Left forelimb (tissue), 1 donor: ENCODE measurements around the gene TMEM259.
A peak's percentile ranks its signal among the peaks of the same experiment; 100 is the strongest.
"Not testable (repeated sequence)": the region's sequence is repeated elsewhere in the genome, so short reads cannot be mapped to it uniquely, and the experiment has no call there.

Experiments used
- DNase-seq: peaks from one replicate; pipeline ENCODE4 v3.0.0-alpha.2; 2018; ENCODE audit warnings: low spot score

Gene TMEM259

DNA sequence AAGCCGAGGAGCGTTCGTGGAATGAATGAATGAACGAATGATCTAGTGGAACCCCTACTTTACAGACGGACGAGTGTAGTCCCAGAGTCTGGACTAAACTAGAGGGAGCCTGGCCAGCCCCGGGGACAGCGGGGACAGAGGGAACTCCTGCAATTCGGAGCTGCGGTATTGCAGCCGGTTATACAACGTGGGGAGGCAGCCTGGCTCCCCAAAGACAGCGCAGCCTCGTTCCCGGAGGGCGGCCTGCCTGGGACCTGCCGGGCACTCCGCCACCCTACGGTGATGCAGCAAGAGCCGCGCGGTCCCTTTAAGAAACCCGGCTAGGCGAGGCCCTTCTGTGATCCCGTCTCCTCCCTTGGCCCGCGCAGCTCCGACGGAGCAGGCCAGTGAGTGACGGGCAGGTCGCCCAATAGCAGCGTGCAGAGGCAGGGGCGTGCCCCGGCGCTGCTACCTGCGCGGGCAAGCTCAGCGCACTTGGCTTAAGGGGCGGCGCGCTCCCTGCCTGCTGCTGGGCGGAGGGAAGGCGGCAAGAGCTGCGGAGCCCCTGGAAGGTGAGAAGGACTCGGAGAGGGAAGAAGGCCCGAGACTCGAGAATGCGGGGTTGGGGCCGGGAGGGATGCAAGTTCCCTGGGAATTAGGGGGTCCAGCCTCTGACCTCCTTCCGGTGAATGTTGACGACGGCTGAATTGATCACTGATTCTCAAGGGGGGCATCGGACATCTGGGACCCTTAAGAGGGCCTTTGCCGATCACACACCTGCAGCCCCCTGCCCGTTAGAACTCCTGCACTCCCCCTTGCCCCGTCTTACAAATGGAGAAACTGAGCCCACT lies 18.9 kb upstream of the TMEM259 start, which contains the start of gene ABCA7:
ABCA7 (plus strand) TSS at position 462 of the 830 bp plus-strand sequence. CDS start 1,255 bp downstream, outside the sequence.
- peak; percentile 92 for DNase-seq

DNA sequence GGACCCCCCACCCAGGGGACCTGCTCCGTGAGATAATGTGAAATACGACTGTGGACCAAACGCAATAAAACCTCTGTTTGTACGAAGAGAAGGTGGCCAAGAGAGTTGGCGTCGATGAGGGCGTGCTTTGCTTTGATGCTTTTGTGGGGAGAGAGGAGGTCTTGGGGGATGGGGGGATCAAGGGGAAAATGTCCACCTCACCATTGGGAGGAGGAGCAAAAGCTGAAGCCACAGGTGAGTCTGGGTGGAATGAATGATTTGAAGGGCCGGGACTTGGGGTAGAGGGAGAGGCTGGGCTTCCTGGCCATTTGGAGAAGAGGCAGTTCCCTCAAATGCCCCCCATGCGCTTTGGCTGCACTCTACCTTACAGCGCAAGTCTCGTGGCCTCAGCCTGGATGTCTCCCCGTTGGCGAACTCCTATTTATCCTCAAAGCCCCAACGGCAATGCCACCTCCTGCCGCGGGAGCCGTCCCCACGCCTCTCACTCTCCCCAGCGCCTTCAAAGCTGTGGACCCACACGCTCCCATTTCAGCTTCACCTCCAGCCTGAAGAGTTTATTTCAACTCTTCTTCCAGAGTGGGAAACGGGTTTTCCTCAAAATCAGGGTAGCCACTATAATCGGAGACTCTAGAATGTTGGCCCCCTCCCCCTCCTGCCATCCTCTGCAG lies 18.2 kb upstream of the TMEM259 start:
- DNase-seq, result no peak

DNA sequence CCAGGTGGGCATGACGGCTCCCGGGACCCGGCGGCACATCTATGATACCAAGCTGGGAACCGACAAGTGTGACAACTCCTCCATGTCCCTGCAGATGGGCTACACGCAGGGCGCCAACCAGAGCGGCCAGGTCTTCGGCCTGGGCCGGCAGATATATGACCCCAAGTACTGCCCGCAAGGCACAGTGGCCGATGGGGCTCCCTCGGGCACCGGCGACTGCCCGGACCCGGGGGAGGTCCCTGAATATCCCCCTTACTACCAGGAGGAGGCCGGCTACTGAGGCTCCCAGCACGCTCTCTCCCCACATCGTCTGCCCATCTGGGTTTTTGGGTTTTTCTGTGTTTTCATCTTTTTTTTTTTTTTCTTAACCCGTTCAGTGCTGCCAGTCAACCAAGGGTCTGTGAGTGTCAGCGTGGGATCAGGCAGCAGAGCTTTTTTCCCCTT lies 16.7 kb upstream of the TMEM259 start:
- no peak for DNase-seq

DNA sequence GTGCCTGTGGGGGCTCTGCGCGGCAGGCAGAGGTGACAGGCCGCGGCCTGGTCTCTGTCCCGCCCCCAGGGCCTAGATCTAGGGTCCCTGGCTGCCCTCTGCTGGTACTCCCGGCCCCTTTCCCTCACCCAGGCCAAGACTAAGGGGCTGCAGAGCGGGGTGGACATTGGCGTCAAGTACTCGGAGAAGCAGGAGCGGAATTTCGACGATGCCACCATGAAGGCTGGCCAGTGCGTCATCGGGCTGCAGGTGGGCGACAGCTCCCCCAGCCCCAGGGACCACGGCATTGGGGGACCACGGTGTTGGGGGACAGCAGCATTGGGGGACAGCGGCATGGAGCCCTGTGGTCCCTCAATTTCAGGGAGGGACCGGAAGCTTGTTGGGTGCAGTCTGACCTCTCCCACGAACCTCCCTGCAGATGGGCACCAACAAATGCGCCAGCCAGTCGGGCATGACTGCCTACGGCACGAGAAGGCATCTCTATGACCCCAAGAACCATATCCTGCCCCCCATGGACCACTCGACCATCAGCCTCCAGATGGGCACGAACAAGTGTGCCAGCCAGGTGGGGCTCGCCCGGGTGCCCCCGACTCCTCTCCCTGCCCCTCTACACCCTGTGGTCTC lies 15.2 kb upstream of the TMEM259 start:
- no peak for DNase-seq

DNA sequence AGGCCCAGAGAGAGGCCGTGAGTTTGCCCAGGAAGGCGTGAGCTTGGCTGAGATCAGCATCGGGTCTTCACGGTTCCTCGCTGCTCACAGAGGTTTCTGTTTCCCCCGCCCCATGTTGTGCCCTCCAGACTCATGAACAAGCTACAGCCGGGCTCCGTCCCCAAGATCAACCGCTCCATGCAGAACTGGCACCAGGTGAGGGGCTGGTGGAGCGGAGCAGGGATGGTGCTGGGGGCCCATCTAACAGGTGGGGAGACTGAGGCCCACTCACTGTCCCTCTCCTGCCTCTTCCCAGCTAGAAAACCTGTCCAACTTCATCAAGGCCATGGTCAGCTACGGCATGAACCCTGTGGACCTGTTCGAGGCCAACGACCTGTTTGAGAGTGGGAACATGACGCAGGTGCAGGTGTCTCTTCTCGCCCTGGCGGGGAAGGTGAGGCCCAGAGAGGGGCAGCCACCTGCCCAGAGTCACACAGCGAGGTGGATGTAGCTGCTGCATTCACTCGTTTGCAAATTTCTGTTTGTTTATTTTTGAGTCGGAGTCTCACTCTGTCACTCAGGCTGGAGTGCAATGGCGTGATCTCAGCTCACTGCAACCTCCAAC lies 11.4 kb upstream of the TMEM259 start:
- no peak for DNase-seq

DNA sequence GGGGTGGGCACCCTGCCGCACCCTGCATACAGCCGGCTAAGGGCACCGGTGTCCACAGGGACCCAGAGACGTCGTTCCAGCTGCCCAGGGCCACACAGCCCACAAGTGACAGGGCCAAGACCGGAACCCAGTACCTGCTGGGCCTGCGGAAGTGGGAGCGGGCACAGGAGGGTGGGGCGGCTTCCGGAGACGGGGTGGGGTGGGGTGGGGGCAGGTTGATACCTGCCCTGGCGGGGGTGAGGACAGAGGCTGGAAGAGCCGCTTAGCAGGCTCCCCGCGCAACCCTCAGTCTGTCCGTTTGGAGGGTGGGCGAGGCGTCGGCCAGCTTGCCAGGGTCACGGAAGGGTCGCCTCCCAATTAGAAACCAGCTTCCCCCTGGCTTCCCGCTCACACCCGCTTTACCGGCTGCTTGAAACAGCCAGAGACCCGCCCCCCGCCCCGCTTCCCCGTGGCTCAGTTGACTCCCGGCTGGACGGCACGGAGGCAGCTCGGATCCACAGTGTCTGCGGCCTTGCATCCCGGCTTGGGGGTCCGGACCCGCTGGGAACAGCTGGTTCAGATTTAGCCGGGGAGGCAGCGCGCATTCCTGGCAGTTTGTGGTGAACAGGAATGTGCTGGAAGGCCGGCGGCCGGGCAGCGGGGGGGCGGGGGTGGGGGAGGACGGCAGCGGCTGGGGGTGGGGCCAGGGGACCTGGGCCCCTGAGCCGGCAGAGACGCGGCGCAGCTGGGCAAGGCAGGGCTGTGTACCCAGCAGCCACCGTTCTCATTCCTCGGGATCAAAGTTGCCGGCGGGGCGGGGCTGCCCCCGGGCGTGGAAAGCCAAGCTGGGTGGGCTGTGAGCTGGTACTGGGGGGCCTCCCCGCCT lies 7.4 kb upstream of the TMEM259 start:
- DNase-seq, result peak; percentile 90

DNA sequence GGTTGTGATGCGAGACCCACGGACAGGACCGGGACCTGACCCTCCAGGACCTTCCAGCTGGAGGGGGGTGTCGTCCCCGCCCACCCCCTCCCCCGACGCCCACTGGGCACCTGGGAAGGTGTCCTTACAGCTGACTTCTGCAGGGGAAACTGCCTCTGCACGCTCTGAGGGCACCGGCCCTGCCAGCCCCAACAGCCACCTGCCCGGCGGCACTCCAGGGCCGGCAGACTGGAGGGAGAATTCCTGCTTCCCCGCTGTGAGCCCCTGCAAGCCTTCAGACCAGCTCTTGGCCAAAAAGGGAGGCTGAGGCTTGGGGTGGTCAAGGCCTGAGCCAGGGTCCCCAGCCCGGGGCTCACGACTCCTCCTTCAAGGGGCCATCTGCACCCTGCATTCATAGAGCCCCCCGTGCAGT lies 6.7 kb upstream of the TMEM259 start:
- DNase-seq, result no peak

DNA sequence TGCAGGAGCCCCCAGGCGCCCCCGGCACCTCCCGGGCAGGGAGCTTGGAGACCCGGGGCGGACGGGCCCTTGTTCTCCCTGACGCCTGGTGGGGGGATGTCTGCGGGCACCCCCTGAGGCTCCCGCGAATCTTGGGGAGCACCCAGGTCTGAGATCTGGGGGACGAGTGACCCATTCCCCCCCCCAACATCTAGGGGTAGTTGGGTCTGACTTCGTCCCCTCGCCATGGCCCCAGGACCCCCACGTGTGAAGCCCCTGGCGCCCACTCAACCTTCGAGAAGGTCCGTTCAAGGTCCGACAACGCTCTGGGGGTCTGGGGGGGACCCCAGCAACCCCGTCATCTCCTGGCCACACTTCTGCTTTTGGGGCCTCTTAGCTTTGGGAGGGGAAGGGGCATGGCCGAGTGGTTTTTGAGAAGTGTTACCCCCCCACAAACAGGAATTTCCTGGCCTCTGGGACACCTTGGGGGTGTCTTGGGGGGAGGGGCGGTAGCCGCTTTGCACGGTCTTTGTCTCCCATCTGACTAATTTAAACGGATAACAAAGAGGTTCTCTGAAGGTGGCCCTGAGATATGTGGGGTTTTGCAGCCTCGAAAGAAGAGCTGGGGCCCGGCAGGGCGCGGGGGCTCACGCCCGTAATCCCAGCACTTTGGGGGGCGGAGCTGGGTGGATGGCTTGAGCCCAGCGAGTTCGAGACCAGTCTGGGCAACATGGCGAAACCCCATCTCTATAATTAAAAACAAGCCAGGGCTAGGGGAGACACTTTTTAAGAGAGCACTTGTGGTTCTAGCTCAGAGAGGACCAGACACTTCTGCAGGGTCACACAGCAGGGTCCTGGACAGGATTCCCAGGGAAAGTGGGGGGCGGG lies 6.1 kb upstream of the TMEM259 start:
- no peak for DNase-seq

DNA sequence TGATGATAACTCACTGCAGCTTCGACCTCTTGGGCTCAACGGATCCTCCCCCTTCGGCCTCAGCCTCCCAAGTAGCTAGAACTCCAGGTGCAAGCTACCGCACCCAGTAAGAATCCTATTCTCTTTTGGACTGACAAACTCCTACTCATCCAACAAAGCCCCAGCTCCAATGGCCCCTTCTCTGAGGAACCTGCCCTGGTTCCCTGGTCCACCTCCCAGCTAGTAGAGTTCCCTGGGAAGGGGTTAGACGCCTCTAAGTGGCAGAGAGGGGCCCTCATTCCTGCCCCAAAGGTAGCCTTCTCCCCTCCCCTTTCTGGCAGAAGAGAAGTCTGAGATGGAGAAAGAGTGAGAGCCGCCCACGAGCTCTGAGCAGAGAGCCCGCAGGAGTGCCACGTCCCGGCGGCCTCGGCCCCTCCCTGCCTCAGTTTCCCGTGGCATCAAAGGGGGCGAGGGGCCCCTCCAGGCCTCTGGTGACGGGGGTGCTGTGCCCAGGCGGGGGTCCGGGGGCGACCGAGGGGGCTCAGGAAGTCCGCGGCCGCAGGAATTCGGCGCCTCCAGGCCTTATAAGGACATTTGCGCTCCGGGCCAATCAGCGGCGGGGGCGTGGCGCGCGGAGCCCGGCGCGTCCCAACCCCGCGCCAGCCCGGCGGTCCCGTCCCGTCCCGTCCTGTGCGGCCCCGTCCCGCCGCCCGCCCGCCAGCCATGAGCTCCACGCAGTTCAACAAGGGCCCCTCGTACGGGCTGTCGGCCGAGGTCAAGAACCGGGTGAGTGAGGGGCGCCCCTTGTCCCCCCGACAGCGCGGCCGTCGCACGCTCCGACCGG lies 5.2 kb upstream of the TMEM259 start, which contains the start of gene CNN2:
CNN2 (plus strand) TSS at position 649 of the 823 bp plus-strand sequence; CDS start at position 703, 54 bp downstream.
- DNase-seq, result peak; percentile 89

DNA sequence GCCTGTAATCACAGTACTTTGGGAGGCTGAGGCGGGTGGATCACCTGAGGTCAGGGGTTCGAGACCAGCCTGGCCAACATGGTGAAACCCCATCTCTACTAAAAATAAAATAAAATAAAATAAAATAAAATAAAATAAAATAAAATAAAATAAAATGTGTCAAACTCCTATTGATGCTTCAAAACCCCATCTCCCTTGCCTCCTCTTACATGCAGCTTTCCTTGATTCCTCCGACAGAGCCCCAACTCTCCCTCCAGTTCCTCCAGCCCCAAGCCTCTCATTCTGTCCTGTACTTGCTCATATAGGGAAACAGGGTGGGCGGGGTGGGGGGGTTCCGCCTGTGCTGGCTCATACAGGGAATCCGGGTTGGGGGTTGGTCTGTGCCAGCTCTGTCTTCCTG lies 4.2 kb upstream of the TMEM259 start:
- DNase-seq, result not testable (repeated sequence)

DNA sequence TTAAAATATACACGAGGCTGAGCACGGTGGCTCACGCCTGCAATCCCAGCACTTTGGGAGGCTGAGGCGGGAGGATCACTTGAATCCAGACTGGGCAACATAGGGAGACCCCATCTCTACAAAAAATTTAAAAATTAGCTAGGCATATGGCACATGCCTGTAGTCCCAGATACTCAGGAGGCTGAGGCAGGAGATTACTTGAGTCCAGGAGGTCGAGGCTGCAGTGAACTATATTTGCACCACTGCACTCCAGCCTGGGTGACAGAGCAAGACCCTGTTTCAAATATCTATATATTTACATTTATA lies 2.9 kb upstream of the TMEM259 start:
- not testable (repeated sequence) for DNase-seq

DNA sequence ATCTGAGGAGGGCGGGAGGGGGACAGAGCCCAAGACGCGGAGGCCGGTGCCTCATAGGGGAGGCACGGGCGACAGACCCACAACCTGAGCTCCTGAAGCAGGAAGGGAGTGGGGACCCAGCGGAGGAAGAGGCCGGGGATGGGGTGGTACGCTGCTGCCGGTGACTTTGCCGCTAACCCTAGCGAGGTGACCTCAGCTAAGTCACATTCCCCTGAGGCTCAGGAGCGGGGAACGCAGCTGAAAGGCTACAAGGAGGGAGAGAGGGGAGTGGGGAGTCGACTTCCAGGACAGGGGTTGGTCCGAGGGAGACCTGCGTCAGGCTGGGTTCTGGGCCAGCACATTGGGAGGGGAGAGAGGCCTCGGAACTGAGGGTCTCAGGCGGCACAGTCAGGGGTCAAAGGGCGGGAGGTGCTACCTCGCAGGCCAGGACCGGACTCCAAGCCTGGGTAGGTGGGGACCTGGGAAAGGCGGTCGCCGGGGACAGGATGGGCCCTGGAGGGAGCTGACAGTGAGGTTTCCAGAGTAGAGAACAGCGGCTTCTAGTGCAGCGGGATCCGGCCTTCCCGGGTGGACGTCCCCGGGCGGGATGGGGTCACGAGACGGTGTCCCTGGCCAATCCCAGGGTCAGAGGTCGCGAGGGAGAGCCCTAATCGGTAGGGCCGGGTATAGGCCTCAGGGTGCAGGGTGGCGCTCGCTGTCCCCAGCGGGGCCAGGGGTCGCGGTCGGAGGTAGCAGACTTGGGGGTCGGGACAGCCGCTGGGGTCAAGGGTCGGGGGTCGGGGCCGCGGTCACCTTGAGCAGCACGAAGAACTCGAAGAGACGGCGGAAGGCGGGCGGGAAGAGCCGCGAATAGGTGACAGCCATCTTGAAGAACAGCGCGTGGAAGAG lies 699 bp downstream of the TMEM259 start:
- DNase-seq, result no peak

DNA sequence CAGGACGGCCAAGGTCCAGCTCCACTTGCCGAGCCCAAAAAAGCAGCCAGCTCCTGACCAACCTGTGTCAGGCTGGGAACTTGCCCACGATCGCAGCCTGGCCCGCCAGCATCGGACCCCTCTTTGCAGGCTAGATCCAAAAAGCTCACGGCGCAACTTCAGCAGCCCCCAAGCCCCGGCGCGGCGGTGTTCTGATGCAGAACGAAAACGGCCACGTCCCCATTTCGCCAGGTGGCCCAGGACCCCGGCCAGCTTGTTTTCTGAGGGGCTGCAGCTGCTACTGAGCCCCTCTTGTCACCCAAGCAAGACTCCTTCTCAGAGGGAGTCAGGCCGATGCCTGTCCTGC lies 1.3 kb downstream of the TMEM259 start:
- no peak for DNase-seq

DNA sequence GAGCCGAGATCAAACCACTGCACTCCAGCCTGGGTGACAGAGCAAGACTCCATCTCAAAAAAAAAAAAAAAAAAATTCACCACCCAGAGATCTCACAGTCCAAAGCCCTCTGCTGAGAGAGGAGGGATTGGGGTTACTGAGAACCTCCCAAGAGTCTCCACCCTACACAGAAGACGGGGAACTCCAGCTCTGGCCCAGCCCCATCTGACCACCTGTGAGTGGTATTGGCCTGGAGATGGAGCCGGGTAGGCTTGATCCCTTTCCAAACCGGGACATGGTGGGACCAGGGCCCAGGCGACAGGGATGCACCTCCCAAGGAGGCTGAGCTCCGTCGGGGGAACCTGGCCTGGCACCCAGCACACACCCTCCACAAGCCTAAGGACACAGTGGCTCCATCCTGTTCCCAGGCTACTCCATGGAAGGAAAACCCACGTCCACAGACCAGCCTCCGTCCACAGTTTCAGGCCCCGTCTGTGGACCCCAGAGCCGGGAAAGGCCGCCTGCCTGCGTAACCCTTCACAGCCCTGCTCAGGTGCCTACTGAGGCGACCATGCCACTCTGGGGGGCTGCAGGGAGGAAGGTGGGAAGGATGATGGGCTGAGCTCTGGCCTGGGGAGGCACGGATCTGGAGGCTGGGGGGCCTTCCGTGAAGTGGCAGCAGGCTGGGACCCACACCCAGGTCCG lies 1.8 kb downstream of the TMEM259 start:
- no peak for DNase-seq

DNA sequence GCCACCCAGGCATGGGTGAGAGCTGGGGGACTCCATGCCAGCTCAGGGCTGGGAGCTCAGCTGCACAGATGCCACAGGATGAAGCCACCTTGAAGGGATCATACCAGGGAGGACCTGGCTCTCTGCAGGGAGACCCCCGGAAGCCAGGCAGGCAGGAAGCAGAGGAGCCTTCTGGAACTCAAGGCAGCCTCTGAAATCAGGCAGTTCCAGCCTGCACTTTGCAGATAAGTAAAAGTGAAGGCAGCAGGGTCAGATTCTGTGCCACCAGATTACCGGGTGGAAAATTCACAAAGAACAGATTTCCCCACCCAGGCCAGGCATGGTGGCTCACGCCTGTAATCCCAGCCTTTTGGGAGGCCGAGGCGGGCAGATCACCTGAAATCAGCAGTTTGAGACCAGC lies 2.5 kb downstream of the TMEM259 start:
- DNase-seq, result no peak

DNA sequence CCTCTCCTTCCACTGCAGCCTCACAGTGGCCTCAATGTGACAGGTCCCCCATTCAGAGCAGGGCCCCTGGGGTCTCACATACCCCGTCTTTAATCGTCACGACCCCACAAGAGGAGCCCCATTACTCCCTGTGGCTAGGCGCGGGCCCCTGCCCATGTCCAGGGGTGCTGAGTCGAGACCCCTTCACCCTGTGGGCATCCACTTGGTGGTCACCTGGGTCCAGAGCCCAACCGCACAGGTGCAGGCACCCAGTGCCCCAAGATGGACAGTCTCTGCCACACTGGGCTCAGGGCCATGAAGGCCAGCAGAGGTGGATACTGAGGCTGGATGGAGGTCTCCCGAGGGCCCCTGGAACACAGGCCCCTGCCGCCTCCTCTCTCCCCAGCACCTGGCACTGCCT lies 3.0 kb downstream of the TMEM259 start:
- no peak for DNase-seq

DNA sequence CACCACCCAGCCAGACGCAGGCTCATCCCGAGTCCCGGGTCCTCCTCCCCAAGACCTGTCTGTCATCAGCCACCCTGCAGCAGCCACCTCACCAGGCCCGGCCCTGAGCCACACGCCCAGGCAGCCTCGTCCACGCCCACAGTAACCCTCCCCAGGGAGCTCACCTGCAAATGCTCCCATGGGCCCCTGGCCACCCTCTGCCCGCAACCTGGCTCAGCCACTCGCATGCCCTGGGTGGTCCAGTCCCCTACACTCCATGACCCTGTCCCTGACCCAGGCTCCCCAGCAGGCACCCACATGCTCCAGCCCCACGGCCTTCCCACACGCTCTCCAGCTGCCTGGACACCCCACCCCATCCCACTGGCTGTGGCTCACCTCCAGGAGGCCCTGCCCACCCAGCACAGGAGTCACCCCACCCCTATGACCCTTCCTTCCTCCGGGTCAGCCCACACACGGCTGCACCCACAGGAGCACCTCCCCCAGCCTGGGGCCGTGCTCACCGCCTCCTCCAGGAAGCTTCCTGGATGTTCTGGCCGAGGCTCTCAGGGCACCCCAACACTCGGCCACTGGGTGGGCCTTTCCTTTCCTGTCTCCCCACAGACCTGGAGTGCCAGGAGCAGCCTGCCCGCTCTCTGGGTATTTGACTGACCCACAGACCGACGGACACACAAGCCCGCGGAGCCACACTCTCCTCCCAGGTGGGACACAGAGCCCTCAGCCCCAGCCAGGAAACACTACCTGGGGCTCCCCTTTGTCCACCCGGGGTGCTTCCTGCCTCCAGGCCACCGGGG lies 3.6 kb downstream of the TMEM259 start:
- DNase-seq, result no peak
